GM12891 (cell line): ENCODE measurements around the gene BEND5.

Experiments used
- PAX5 ChIP-seq: IDR thresholded peaks from 2 replicates; pipeline ENCODE4 v1.6.1; 2011; ENCODE audit warnings: low read length, moderate library complexity, mild to moderate bottlenecking; ENCODE audit not compliant: insufficient read depth, severe bottlenecking
- POLR2A ChIP-seq: IDR thresholded peaks from 2 replicates; pipeline ENCODE4 v1.6.1; 2011; ENCODE audit warnings: low read depth, low read length, control low read depth
- POLR2AphosphoS5 ChIP-seq: IDR thresholded peaks from 2 replicates; pipeline ENCODE4 v1.6.1; 2011; ENCODE audit warnings: low read depth, low read length, control low read depth
- TAF1 ChIP-seq: IDR thresholded peaks from 2 replicates; pipeline ENCODE4 v1.6.1; 2011; ENCODE audit warnings: low read depth, low read length, control low read depth

DNA sequence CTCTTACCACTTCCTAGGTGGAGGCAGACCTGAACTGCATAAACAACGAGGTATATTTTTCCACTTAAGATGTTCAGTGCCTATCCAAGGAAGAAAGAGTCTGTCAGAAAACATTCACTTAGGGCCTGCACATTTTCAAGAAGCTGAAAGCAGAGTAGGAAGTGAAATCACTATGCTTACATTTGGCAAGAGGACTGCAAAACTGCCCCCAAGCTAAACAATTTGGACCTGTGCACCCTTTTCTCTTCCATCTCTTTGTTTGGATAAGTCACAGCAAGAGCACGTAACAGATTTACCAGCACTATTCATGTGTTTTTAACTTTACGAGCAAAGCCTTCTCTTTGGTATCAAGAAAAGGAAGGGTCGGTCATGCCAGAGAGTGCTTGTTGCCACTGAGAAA lies 13.2 kb upstream of the BEND5 start:
- TF ChIP-seq POLR2A (no peak), POLR2AphosphoS5 (no peak), TAF1 (no peak), PAX5 (no peak)
